IMR-90 (cell line): Measurements from ENCODE around the gene LARP1. TPM values are rescaled to one million over a fixed set of nuclear protein-coding genes. Genes with fewer than 3 reads are reported as not detected.

ENCODE experiments used
- ATAC-seq: fragments of 200-7000 bp; cut with Tn5 transposase; 2 replicates; pipeline ENCODE4 v1.9.1; 2020; ENCODE audit warnings: low read depth, mild to moderate bottlenecking, moderate library complexity
- BruUV-seq: library from RNA; stranded (reverse); fragments of 400-500 nt; replicated peaks from 2 replicates; lab custom pipeline; 2021; lab: Mats Ljungman, UMichigan
- CTCF ChIA-PET: fragments of 300-600 bp; formaldehyde crosslinking; extraction: SDS; loops from one replicate; lab custom pipeline; 2021; ENCODE audit warnings: antibody characterized with exemption; lab: Yijun Ruan, JAX
- POLR2A ChIA-PET: fragments of 300-600 bp; sonication (Branson Sonifier 250); formaldehyde crosslinking; loops from one replicate; lab custom pipeline; 2022; ENCODE audit warnings: antibody characterized with exemption; ENCODE audit not compliant: unreplicated experiment; lab: Charles Lee
- DNase-seq: peaks from one replicate; pipeline ENCODE4 v3.0.0; 2013
- H2AFZ ChIP-seq: replicated peaks from 2 replicates; pipeline ENCODE3; 2013; ENCODE audit warnings: low read length, mild to moderate bottlenecking; ENCODE audit not compliant: poor library complexity
- H2AK5ac ChIP-seq: 2 replicates; pipeline ENCODE4 v1.6.1; 2013; ENCODE audit warnings: low read depth, low read length, inconsistent platforms
- H2AK9ac ChIP-seq: replicated peaks from 2 replicates; pipeline ENCODE3; 2013; ENCODE audit warnings: mild to moderate bottlenecking, low read depth, low read length, moderate library complexity; ENCODE audit not compliant: poor library complexity
- H2BK120ac ChIP-seq: 2 replicates; pipeline ENCODE4 v1.6.1; 2013; ENCODE audit warnings: low read depth, low read length, inconsistent platforms
- H2BK15ac ChIP-seq: 3 replicates; pipeline ENCODE4 v1.6.1; 2013; ENCODE audit warnings: low read depth, low read length, inconsistent platforms
- H2BK20ac ChIP-seq: 2 replicates; pipeline ENCODE4 v1.6.1; 2013; ENCODE audit warnings: low read depth, mild to moderate bottlenecking, inconsistent platforms, low read length, moderate library complexity
- H2BK5ac ChIP-seq: 2 replicates; pipeline ENCODE4 v1.6.1; 2013; ENCODE audit warnings: mild to moderate bottlenecking, low read depth, low read length, inconsistent platforms; ENCODE audit not compliant: poor library complexity, severe bottlenecking
- H3K14ac ChIP-seq: replicated peaks from 2 replicates; pipeline ENCODE4 v1.6.1; 2013; ENCODE audit warnings: low read depth, low read length, inconsistent platforms
- H3K18ac ChIP-seq: 2 replicates; pipeline ENCODE4 v1.6.1; 2013; ENCODE audit warnings: low read depth, low read length, control low read depth
- H3K23ac ChIP-seq: 2 replicates; pipeline ENCODE4 v1.6.1; 2013; ENCODE audit warnings: low read depth, low read length, inconsistent platforms
- H3K27ac ChIP-seq: 2 replicates; pipeline ENCODE4 v1.5.1; 2013; ENCODE audit warnings: mild to moderate bottlenecking, control low read depth, low read length; ENCODE audit not compliant: insufficient read depth
- H3K27me3 ChIP-seq: 2 replicates; pipeline ENCODE4 v1.6.1; 2013; ENCODE audit warnings: low read length; ENCODE audit not compliant: control insufficient read depth, insufficient read depth
- H3K36me3 ChIP-seq: 2 replicates; pipeline ENCODE4 v1.6.1; 2013; ENCODE audit warnings: low read length, mixed read lengths; ENCODE audit not compliant: control insufficient read depth, insufficient read depth
- H3K4ac ChIP-seq: 2 replicates; pipeline ENCODE4 v1.6.1; 2013; ENCODE audit warnings: low read depth, low read length, inconsistent platforms
- H3K4me1 ChIP-seq: 2 replicates; pipeline ENCODE4 v1.6.1; 2013; ENCODE audit warnings: low read length, mixed read lengths; ENCODE audit not compliant: control insufficient read depth, insufficient read depth
- H3K4me2 ChIP-seq: 2 replicates; pipeline ENCODE4 v1.6.1; 2013; ENCODE audit warnings: low read depth, mild to moderate bottlenecking, control low read depth, low read length, moderate library complexity
- H3K4me3 ChIP-seq: 2 replicates; pipeline ENCODE4 v1.5.1; 2013; ENCODE audit warnings: low read depth, mild to moderate bottlenecking, control low read depth, low read length, moderate library complexity; ENCODE audit not compliant: insufficient read depth
- H3K56ac ChIP-seq: 2 replicates; pipeline ENCODE4 v1.6.1; 2013; ENCODE audit warnings: low read length, inconsistent platforms; ENCODE audit not compliant: insufficient read depth; ENCODE audit errors: extremely low read depth
- H3K79me1 ChIP-seq, 2 experiments: 2 replicates each; pipeline ENCODE4 v1.6.1; 2013; ENCODE audit warnings: low read length in 2 of 2, inconsistent platforms in 1 of 2, low read depth in 1 of 2
- H3K9ac ChIP-seq: 2 replicates; pipeline ENCODE4 v1.6.1; 2013; ENCODE audit warnings: low read depth, low read length, control low read depth
- H3K9me1 ChIP-seq: 2 replicates; pipeline ENCODE4 v1.6.1; 2013; ENCODE audit warnings: low read length, inconsistent platforms; ENCODE audit not compliant: insufficient read depth
- H3K9me3 ChIP-seq: 2 replicates; pipeline ENCODE4 v1.6.1; 2013; ENCODE audit warnings: low read length; ENCODE audit not compliant: control insufficient read depth, insufficient read depth
- H4K20me1 ChIP-seq: 2 replicates; pipeline ENCODE4 v1.6.1; 2013; ENCODE audit warnings: low read length, inconsistent platforms; ENCODE audit not compliant: insufficient read depth
- H4K5ac ChIP-seq: 2 replicates; pipeline ENCODE4 v1.6.1; 2013; ENCODE audit warnings: mild to moderate bottlenecking, low read depth, low read length, control low read depth
- H4K8ac ChIP-seq, 2 experiments: 2 replicates each; pipeline ENCODE4 v1.6.1; 2013; ENCODE audit warnings: low read depth in 2 of 2, low read length in 2 of 2, control low read depth in 1 of 2, inconsistent platforms in 1 of 2
- H4K91ac ChIP-seq: 2 replicates; pipeline ENCODE4 v1.6.1; 2013; ENCODE audit warnings: low read depth, low read length, inconsistent platforms; ENCODE audit not compliant: insufficient read depth
- BHLHE40 ChIP-seq: fragments of 150-350 bp; IDR thresholded peaks from 2 replicates; pipeline ENCODE4 v1.6.1; 2016; ENCODE audit warnings: mild to moderate bottlenecking, low read depth, low read length
- CHD1 ChIP-seq: IDR thresholded peaks from 2 replicates; pipeline ENCODE4 v1.6.1; 2012; ENCODE audit warnings: low read depth, low read length, improper control_type of control experiment
- FOS ChIP-seq: fragments of 150-350 bp; IDR thresholded peaks from 2 replicates; pipeline ENCODE4 v1.6.1; 2016; ENCODE audit warnings: low read depth, low read length
- MAZ ChIP-seq: IDR thresholded peaks from 2 replicates; pipeline ENCODE4 v1.6.1; 2012; ENCODE audit warnings: low read depth, mild to moderate bottlenecking, low read length, improper control_type of control experiment, moderate library complexity, borderline replicate concordance
- MXI1 ChIP-seq: IDR thresholded peaks from 2 replicates; pipeline ENCODE4 v1.6.1; 2012; ENCODE audit warnings: low read depth, mild to moderate bottlenecking, low read length, moderate library complexity, borderline replicate concordance
- RCOR1 ChIP-seq: IDR thresholded peaks from 2 replicates; pipeline ENCODE4 v1.6.1; 2012; ENCODE audit warnings: mild to moderate bottlenecking, low read length, improper control_type of control experiment; ENCODE audit not compliant: insufficient replicate concordance
- RFX5 ChIP-seq: IDR thresholded peaks from 2 replicates; pipeline ENCODE4 v1.8.0; 2012; ENCODE audit warnings: low read depth, mild to moderate bottlenecking, low read length, moderate library complexity
- SMC3 ChIP-seq: fragments of 150-350 bp; IDR thresholded peaks from 2 replicates; pipeline ENCODE4 v1.6.1; 2016; ENCODE audit warnings: low read depth, mild to moderate bottlenecking, antibody characterized with exemption, low read length, moderate library complexity
- whole genome bisulfite sequencing, 2 experiments: methylation state at CpG; one replicate each; pipeline versions ENCODE4 v1.1.5 to v1.1.7; 2013; ENCODE audit warnings: missing lambda C conversion rate in 2 of 2; ENCODE audit not compliant: insufficient read length in 1 of 2; ENCODE audit errors: extremely low coverage in 2 of 2; 5-methylcytosine and 5-hydroxymethylcytosine counted together
- dilution Hi-C: fragments of 300-500 bp; cut with HindIII; formaldehyde crosslinking; loops from one replicate; pipeline ENCODE4 v1.14.3; 2018; ENCODE audit warnings: low sequenced_read_pairs; ENCODE audit not compliant: unreplicated experiment
- in situ Hi-C: fragments of 300-500 bp; cut with MboI; formaldehyde crosslinking; loops from 3 replicates; pipeline ENCODE4 v1.14.3; 2019; ENCODE audit warnings: low sequenced_read_pairs, inconsistent platforms, mixed read lengths
- intact Hi-C: fragments of 100-400 bp; cut with micrococcal nuclease; formaldehyde crosslinking; loops from 2 replicates; pipeline ENCODE4 v1.10.0; 2022
- polyA plus RNA-seq, 3 experiments: library from polyadenylated mRNA; depleted of rRNA; stranded (reverse); fragments of >200 nt; gene quantifications; 2 replicates each; pipeline ENCODE4 v1.2.3, GENCODE V29; 2012; ENCODE audit warnings: low replicate concordance in 1 of 3
- total RNA-seq: library from RNA; depleted of rRNA; stranded (reverse); fragments of >200 nt; gene quantifications from 2 replicates; pipeline ENCODE4 v1.2.3, GENCODE V29; 2012
- TF ChIP-seq, protein P1 (sequence below): fragments of 150-350 bp; IDR thresholded peaks from 2 replicates; pipeline ENCODE4 v1.6.1; 2017; ENCODE audit warnings: mild to moderate bottlenecking, antibody characterized with exemption, low read length, low read depth
- TF ChIP-seq, protein P2 (sequence below): fragments of 150-350 bp; IDR thresholded peaks from 2 replicates; pipeline ENCODE4 v1.6.1; 2016; ENCODE audit warnings: low read depth, mild to moderate bottlenecking, low read length, moderate library complexity, borderline replicate concordance

LARP1 gene
- total and polyA plus RNA-seq, 2 of the 4 experiments (the other 2 are of a cell fraction), result 47.3 to 77.4 TPM

DNA sequence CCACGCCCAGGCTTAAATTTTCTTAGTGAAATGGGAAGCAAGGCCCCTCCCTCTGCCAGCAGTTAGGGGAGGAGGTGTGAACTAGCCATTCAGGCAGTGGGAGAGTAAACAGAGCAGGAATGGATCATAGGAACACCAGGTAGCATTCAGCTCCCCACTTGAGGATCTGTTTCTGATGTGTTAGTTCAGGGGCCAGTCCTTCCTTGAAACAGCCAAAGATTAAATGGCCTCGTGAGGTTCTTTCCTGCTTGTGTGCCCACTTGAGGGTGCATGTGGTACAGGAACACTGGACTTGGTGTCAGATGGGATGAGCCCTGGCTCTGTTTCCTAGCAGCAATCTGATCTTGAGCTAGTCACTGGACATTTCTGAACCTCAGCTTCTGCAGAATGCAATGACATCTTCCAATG is 74.0 kb downstream of the LARP1 start:
- Histone ChIP-seq H3K9ac (no peak overlapping the region), H2AK9ac (no peak overlapping the region), H3K36me3 (peaks cover 32% of the 10 kb centered on the region; the same call in 1 of the 2 replicates), H4K20me1 (peaks cover 7% of the 10 kb centered on the region; the same call in 1 of the 2 replicates), H3K18ac (no peak overlapping the region), H3K27me3 (no peaks in the 10 kb centered on the region), H3K23ac (no peak overlapping the region), H2BK5ac (no peak overlapping the region), H2AFZ (no peak overlapping the region), H3K4ac (no peak overlapping the region), H3K14ac (no peak overlapping the region), H2BK120ac (no peak overlapping the region), H3K4me1 (no peaks in the 10 kb centered on the region), H2BK15ac (no peak overlapping the region), H3K9me1 (peaks cover 6% of the 10 kb centered on the region), H2AK5ac (no peak overlapping the region; the same call in 1 of the 2 replicates), H3K79me1 (no peaks in the 10 kb centered on the region; a peak in 1 of 4 replicates), H3K4me3 (no peak overlapping the region), H3K4me2 (no peak overlapping the region), H2BK20ac (no peak overlapping the region), H3K27ac (no peak overlapping the region), H4K5ac (no peak overlapping the region), H4K8ac (no peak overlapping the region), H4K91ac (no peak overlapping the region), H3K9me3 (no peaks in the 10 kb centered on the region), H3K56ac (no peak overlapping the region)
- BruUV-seq, result no TSS peak
- in situ Hi-C loops, result no loop called here
- no peak for ATAC-seq
- intact Hi-C loops, result no loop called here
- dilution Hi-C loops, result no loop called here
- no peak for DNase-seq
- POLR2A ChIA-PET, result interaction anchor here (0.6 kb wide), 1 partner anchor 13 kb away, joined by 9 read pairs; no protein-coding TSS in a partner anchor
- TF ChIP-seq, protein P1, sequence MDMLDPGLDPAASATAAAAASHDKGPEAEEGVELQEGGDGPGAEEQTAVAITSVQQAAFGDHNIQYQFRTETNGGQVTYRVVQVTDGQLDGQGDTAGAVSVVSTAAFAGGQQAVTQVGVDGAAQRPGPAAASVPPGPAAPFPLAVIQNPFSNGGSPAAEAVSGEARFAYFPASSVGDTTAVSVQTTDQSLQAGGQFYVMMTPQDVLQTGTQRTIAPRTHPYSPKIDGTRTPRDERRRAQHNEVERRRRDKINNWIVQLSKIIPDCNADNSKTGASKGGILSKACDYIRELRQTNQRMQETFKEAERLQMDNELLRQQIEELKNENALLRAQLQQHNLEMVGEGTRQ, result no peak
- TF ChIP-seq MXI1 (no peak), BHLHE40 (no peak), MAZ (no peak), RCOR1 (no peak), SMC3 (no peak), CHD1 (no peak), RFX5 (no peak), FOS (no peak)
- TF ChIP-seq, protein P2, sequence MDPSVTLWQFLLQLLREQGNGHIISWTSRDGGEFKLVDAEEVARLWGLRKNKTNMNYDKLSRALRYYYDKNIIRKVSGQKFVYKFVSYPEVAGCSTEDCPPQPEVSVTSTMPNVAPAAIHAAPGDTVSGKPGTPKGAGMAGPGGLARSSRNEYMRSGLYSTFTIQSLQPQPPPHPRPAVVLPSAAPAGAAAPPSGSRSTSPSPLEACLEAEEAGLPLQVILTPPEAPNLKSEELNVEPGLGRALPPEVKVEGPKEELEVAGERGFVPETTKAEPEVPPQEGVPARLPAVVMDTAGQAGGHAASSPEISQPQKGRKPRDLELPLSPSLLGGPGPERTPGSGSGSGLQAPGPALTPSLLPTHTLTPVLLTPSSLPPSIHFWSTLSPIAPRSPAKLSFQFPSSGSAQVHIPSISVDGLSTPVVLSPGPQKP, result no peak
- CTCF ChIA-PET, result no interaction called here
- no CpG with 5 or more reads among the region's 2 CpGs for WGBS, 2 experiments
